Measurements from ENCODE around the gene IPCEF1.
"Not testable (repeated sequence)": the region's sequence is repeated elsewhere in the genome, so short reads cannot be mapped to it uniquely, and the experiment has no call there.

Gene IPCEF1

GRCh38 chr6:154329350-154330170, 27.0 kb downstream of the IPCEF1 start:
- DNase-seq: no peak

- not testable (repeated sequence) for DNase-seq
Observed at GRCh38 chr6:154327313-154327712, 29.3 kb downstream of the IPCEF1 start.

GRCh38 chr6:154325142-154325541, 31.5 kb downstream of the IPCEF1 start:
- DNase-seq: no peak

- no peak for DNase-seq
Observed at GRCh38 chr6:154320181-154320580, 36.4 kb downstream of the IPCEF1 start.

GRCh38 chr6:154319231-154319858, 37.3 kb downstream of the IPCEF1 start:
- DNase-seq: no peak

- no peak for DNase-seq
Observed at GRCh38 chr6:154318721-154319120, 37.9 kb downstream of the IPCEF1 start.

- no peak for DNase-seq
Observed at GRCh38 chr6:154316131-154316530, 40.5 kb downstream of the IPCEF1 start.

GRCh38 chr6:154314084-154314483, 42.5 kb downstream of the IPCEF1 start:
- DNase-seq: no peak

- DNase-seq: no peak
Observed at GRCh38 chr6:154308986-154309385, 47.6 kb downstream of the IPCEF1 start.

GRCh38 chr6:154307696-154308425, 48.7 kb downstream of the IPCEF1 start:
- no peak for DNase-seq

GRCh38 chr6:154307147-154307546, 49.5 kb downstream of the IPCEF1 start:
- DNase-seq: not testable (repeated sequence)

GRCh38 chr6:154306696-154307095, 49.9 kb downstream of the IPCEF1 start:
- no peak for DNase-seq

GRCh38 chr6:154304191-154304590, 52.4 kb downstream of the IPCEF1 start:
- no peak for DNase-seq

GRCh38 chr6:154303642-154304041, 53.0 kb downstream of the IPCEF1 start:
- DNase-seq: not testable (repeated sequence)

GRCh38 chr6:154301839-154302752, 54.5 kb downstream of the IPCEF1 start:
- DNase-seq: no peak

- no peak for DNase-seq
Observed at GRCh38 chr6:154301086-154301625, 55.4 kb downstream of the IPCEF1 start.

- DNase-seq: no peak
Observed at GRCh38 chr6:154298297-154298696, 58.3 kb downstream of the IPCEF1 start.

GRCh38 chr6:154297721-154298120, 58.9 kb downstream of the IPCEF1 start:
- no peak for DNase-seq

- DNase-seq: no peak
Observed at GRCh38 chr6:154297210-154297609, 59.4 kb downstream of the IPCEF1 start.

GRCh38 chr6:154295733-154296132, 60.9 kb downstream of the IPCEF1 start:
- no peak for DNase-seq

GRCh38 chr6:154292855-154293519, 63.6 kb downstream of the IPCEF1 start:
- DNase-seq: no peak

- DNase-seq: no peak
Observed at GRCh38 chr6:154292066-154292465, 64.5 kb downstream of the IPCEF1 start.
